Endothelial cell of umbilical vein (primary cell): ENCODE data around the gene RABGGTB. TPM values are rescaled to one million over a fixed set of nuclear protein-coding genes. Genes with fewer than 3 reads are reported as not detected.

Experiments used
- BruUV-seq: library from RNA; stranded (reverse); fragments of 400-500 nt; replicated peaks from 2 replicates; lab custom pipeline; 2021; lab: Mats Ljungman, UMichigan
- CTCF ChIA-PET: fragments of 300-600, 350-600 bp; sonication (Branson Sonifier 250); formaldehyde crosslinking; loops from one replicate; lab custom pipeline; 2021; ENCODE audit warnings: antibody characterized with exemption, inconsistent platforms; lab: Charles Lee
- POLR2A ChIA-PET: fragments of 300-600, 350-600 bp; sonication (Branson Sonifier 250); formaldehyde crosslinking; loops from one replicate; lab custom pipeline; 2021; ENCODE audit warnings: antibody characterized with exemption, inconsistent platforms; lab: Charles Lee
- DNase-seq: peaks from one replicate; pipeline ENCODE4 v3.0.0-alpha.2; 2011; ENCODE audit warnings: low read depth, low spot score
- FAIRE-seq: peaks from 2 replicates; lab custom pipeline; 2011; peaks lifted over from hg19 to GRCh38; lab: Jason Lieb, UNC
- H2AFZ ChIP-seq: 2 replicates; pipeline ENCODE4 v1.6.0; 2012; ENCODE audit warnings: low read depth, low read length, control low read depth, inconsistent platforms
- H3K27ac ChIP-seq: 2 replicates; pipeline ENCODE4 v1.5.1; 2011; ENCODE audit warnings: low read depth, mild to moderate bottlenecking, control low read depth, low read length, moderate library complexity; ENCODE audit not compliant: insufficient read depth
- H3K27me3 ChIP-seq, 2 experiments: 2 replicates each; pipeline versions ENCODE4 v1.6.0 to v1.6.1; 2011; ENCODE audit warnings: low read length in 2 of 2, mixed read lengths in 1 of 2; ENCODE audit not compliant: control insufficient read depth in 2 of 2, insufficient read depth in 2 of 2
- H3K36me3 ChIP-seq, 2 experiments: 2 replicates in 1 of 2; 3 replicates in 1 of 2; pipeline ENCODE4 v1.5.1; 2011; ENCODE audit warnings: low read length in 2 of 2, mild to moderate bottlenecking in 1 of 2, moderate library complexity in 1 of 2; ENCODE audit not compliant: control insufficient read depth in 2 of 2, insufficient read depth in 2 of 2; ENCODE audit errors: extremely low read depth in 1 of 2
- H3K4me1 ChIP-seq: 3 replicates; pipeline ENCODE4 v1.5.1; 2011; ENCODE audit warnings: mild to moderate bottlenecking, low read length; ENCODE audit not compliant: control insufficient read depth, insufficient read depth; ENCODE audit errors: extremely low read depth
- H3K4me2 ChIP-seq: 2 replicates; pipeline ENCODE4 v1.6.1; 2011; ENCODE audit warnings: low read length, control low read depth, mixed read lengths; ENCODE audit not compliant: insufficient read depth
- H3K4me3 ChIP-seq, 3 experiments: fragments of 200-600 bp in 1 of 3; sonication (generic), shearing (Covaris generic) in 1 of 3; replicated peaks in 1 of 3; 2 replicates each; pipeline ENCODE4 v1.5.1; 2011 to 2016; ENCODE audit warnings: control low read depth in 3 of 3, low read length in 3 of 3, mild to moderate bottlenecking in 2 of 3, inconsistent platforms in 1 of 3, low read depth in 1 of 3, moderate library complexity in 1 of 3; ENCODE audit not compliant: insufficient read depth in 1 of 3
- H3K79me2 ChIP-seq: 2 replicates; pipeline ENCODE4 v1.6.0; 2012; ENCODE audit warnings: low read length, inconsistent platforms; ENCODE audit not compliant: control insufficient read depth, insufficient read depth
- H3K9ac ChIP-seq: replicated peaks from 2 replicates; pipeline ENCODE3; 2011; ENCODE audit warnings: low read length, control low read depth; ENCODE audit not compliant: insufficient read depth; ENCODE audit errors: extremely low read depth
- H3K9me1 ChIP-seq: replicated peaks from 3 replicates; pipeline ENCODE4 v1.6.0; 2011; ENCODE audit warnings: mild to moderate bottlenecking, low read length; ENCODE audit not compliant: control insufficient read depth, insufficient read depth; ENCODE audit errors: extremely low read depth
- H3K9me3 ChIP-seq: replicated peaks from 2 replicates; pipeline ENCODE4 v1.5.1; 2012; ENCODE audit warnings: low read length, inconsistent platforms; ENCODE audit not compliant: control insufficient read depth, insufficient read depth
- H4K20me1 ChIP-seq: replicated peaks from 2 replicates; pipeline ENCODE3; 2011; ENCODE audit warnings: mild to moderate bottlenecking, low read length; ENCODE audit not compliant: control insufficient read depth, insufficient read depth; ENCODE audit errors: extremely low read depth
- CTCF ChIP-seq, 2 donors: IDR thresholded peaks; 1 replicate in 1 of 2; 2 replicates in 1 of 2; pipeline ENCODE4 v1.5.1; 2011; ENCODE audit warnings: low read length in 2 of 2, mild to moderate bottlenecking in 2 of 2, moderate library complexity in 2 of 2, control low read depth in 1 of 2, inconsistent platforms in 1 of 2, low read depth in 1 of 2; ENCODE audit not compliant: insufficient read depth in 1 of 2; ENCODE audit errors: extremely low read depth in 1 of 2
- EZH2 ChIP-seq: IDR thresholded peaks from 2 replicates; pipeline ENCODE4 v1.6.1; 2012; ENCODE audit warnings: borderline replicate concordance, low read depth, mild to moderate bottlenecking, moderate library complexity, low read length, inconsistent platforms; ENCODE audit not compliant: severe bottlenecking
- FOS ChIP-seq: IDR thresholded peaks from 2 replicates; pipeline ENCODE4 v1.6.1; 2011; ENCODE audit warnings: mild to moderate bottlenecking, low read length, moderate library complexity, borderline replicate concordance; ENCODE audit not compliant: insufficient read depth
- GATA2 ChIP-seq: IDR thresholded peaks from 2 replicates; pipeline ENCODE4 v1.7.0; 2011; ENCODE audit warnings: low read depth, mild to moderate bottlenecking, moderate library complexity, mixed read lengths, low read length; ENCODE audit not compliant: insufficient read length, insufficient read depth
- JUN ChIP-seq: IDR thresholded peaks from 2 replicates; pipeline ENCODE4 v1.6.1; 2011; ENCODE audit warnings: borderline replicate concordance, low read depth; ENCODE audit not compliant: insufficient read length, insufficient read depth
- MAX ChIP-seq: IDR thresholded peaks from 2 replicates; pipeline ENCODE4 v1.6.1; 2011; ENCODE audit not compliant: insufficient read depth, insufficient read length
- MYC ChIP-seq: IDR thresholded peaks from one replicate; pipeline ENCODE4 v1.6.1; 2011; ENCODE audit warnings: mild to moderate bottlenecking, low read depth, low read length
- POLR2A ChIP-seq: IDR thresholded peaks from 2 replicates; pipeline ENCODE4 v1.6.1; 2012; ENCODE audit warnings: low read depth, mild to moderate bottlenecking, control low read depth, low read length
- POLR2AphosphoS5 ChIP-seq: IDR thresholded peaks from 2 replicates; pipeline ENCODE4 v1.6.1; 2012; ENCODE audit warnings: low read depth, mild to moderate bottlenecking, control low read depth, low read length, moderate library complexity; ENCODE audit not compliant: insufficient read depth
- dilution Hi-C: fragments of 300-500 bp; cut with MboI; formaldehyde crosslinking; loops from one replicate; pipeline ENCODE4 v1.15.0; 2019; ENCODE audit warnings: low sequenced_read_pairs; ENCODE audit not compliant: extremely low pct_ligation_motif_present
- intact Hi-C: fragments of 100-400 bp; cut with micrococcal nuclease; formaldehyde crosslinking; loops from one replicate; pipeline ENCODE4 v1.10.0; 2022
- polyA plus RNA-seq, 4 experiments: library from polyadenylated mRNA; depleted of rRNA in 3 of 4; stranded (reverse) in 3 of 4; unstranded in 1 of 4; fragments of >200 nt; gene quantifications; 2 replicates each; pipeline versions ENCODE4 v1.2.1 to v1.2.3, GENCODE V29; 2011 to 2012; ENCODE audit warnings: missing spikeins in 1 of 4
- total RNA-seq: library from RNA; stranded (reverse); gene quantifications from 2 replicates; pipeline ENCODE4 v1.2.3, GENCODE V29; 2021

The RABGGTB gene
- total and polyA plus RNA-seq, 2 donors (not counting 3 experiments of a cell fraction or from before 2014, with no cell fraction given), result 78.2 to 114 TPM

- H3K4me3 ChIP-seq, result no peak within 1 kb of the TSS
- H3K27ac ChIP-seq, result no peak within 1 kb of the TSS
- no peak within 1 kb of the TSS for H3K9ac ChIP-seq
- no peak for DNase-seq
- H3K9me1 ChIP-seq, result no peaks in the 10 kb centered on the region
- no peak within 1 kb of the TSS for H2AFZ ChIP-seq
- ChIA-PET POLR2A (interaction anchor here (1.6 kb wide), 1 partner anchor 10 kb away, joined by 4 read pairs; the partner anchor contains the start of gene RABGGTB), CTCF (no interaction called here)
- no TSS peak for BruUV-seq
- dilution Hi-C loops, result no loop called here
- no peaks in the 10 kb centered on the region for H3K27me3 ChIP-seq
- H3K36me3 ChIP-seq, result peaks cover 13 to 40% of the 10 kb centered on the region in 2 experiments
- intact Hi-C loops, result no loop called here
- TF ChIP-seq POLR2AphosphoS5 (peak; percentile 55), EZH2 (no peak)
- no peaks in the 10 kb centered on the region for H3K4me1 ChIP-seq
- no peak for FAIRE-seq
- no peaks in the 10 kb centered on the region for H3K9me3 ChIP-seq
- H4K20me1 ChIP-seq, result peaks cover 10% of the 10 kb centered on the region
- H3K4me2 ChIP-seq, result no peak within 1 kb of the TSS
- peaks cover 11% of the 10 kb centered on the region for H3K79me2 ChIP-seq
These were observed 10.6 kb downstream of the RABGGTB start, which contains the start of gene MSH4 for GRCh38 chr1:75796376-75797272. MSH4 (plus strand) TSS chr1:75796882; CDS start chr1:75796986, 104 bp downstream.

GRCh38 chr1:75797273-75797588 lies 11.2 kb downstream of the RABGGTB start:
- Histone ChIP-seq H3K9me3 (no peaks in the 10 kb centered on the region), H4K20me1 (peaks cover 10% of the 10 kb centered on the region), H3K9ac (no peak overlapping the region), H3K4me2 (no peak overlapping the region), H3K4me3 (no peak overlapping the region), H3K27me3 (no peaks in the 10 kb centered on the region), H3K9me1 (no peaks in the 10 kb centered on the region), H2AFZ (no peak overlapping the region), H3K4me1 (no peaks in the 10 kb centered on the region), H3K27ac (no peak overlapping the region), H3K79me2 (peaks cover 6% of the 10 kb centered on the region), H3K36me3 (peaks cover 13 to 34% of the 10 kb centered on the region in 2 experiments)
- ChIA-PET POLR2A (interaction anchor here (1.6 kb wide), 1 partner anchor 11 kb away, joined by 4 read pairs; the partner anchor contains the start of gene RABGGTB), CTCF (no interaction called here)
- intact Hi-C loops, result no loop called here
- DNase-seq (no peak), FAIRE-seq (no peak)
- dilution Hi-C loops, result no loop called here
- TF ChIP-seq JUN, result no peak
- TF ChIP-seq EZH2, result no peak
- no peak for TF ChIP-seq CTCF (IDR thresholded peaks at IDR 0.05; ENCODE audit: extremely low read depth in 1 of 2, insufficient read depth in 1 of 2, low read depth in 1 of 2, low read length in 2 of 2)
- TF ChIP-seq FOS, result no peak
- no peak for TF ChIP-seq MAX
- TF ChIP-seq GATA2, result no peak
- TF ChIP-seq MYC, result no peak
- no peak for TF ChIP-seq POLR2AphosphoS5
- no peak for TF ChIP-seq POLR2A
- BruUV-seq, result no TSS peak
